ENCODE data around the gene DDIAS. TPM values are rescaled to one million over a fixed set of nuclear protein-coding genes. Genes with fewer than 3 reads are reported as not detected.
"Not testable (repeated sequence)": the region's sequence is repeated elsewhere in the genome, so short reads cannot be mapped to it uniquely, and the experiment has no call there.

The DDIAS gene, protein sequence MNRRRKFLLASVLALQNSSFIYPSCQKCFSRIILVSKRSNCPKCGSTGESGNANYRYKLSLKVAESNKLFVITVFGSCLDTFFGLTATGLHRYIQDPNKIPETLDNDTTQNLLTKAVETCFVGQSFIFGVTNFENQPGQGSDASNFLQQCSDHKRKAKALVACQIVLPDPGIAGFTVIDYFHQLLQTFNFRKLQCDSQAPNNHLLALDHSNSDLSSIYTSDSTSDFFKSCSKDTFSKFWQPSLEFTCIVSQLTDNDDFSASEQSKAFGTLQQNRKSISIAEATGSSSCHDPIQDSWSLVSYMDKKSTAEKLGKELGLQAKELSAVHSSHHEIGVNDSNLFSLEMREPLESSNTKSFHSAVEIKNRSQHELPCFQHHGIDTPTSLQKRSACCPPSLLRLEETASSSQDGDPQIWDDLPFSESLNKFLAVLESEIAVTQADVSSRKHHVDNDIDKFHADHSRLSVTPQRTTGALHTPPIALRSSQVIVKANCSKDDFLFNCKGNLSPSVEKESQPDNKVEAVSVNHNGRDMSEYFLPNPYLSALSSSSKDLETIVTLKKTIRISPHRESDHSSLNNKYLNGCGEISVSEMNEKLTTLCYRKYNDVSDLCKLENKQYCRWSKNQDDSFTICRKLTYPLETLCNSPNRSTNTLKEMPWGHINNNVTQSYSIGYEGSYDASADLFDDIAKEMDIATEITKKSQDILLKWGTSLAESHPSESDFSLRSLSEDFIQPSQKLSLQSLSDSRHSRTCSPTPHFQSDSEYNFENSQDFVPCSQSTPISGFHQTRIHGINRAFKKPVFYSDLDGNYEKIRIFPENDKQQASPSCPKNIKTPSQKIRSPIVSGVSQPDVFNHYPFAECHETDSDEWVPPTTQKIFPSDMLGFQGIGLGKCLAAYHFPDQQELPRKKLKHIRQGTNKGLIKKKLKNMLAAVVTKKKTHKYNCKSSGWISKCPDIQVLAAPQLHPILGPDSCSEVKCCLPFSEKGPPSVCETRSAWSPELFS
- total RNA-seq (10 to 100 TPM in 3 of 7 donors, 1 to 10 TPM in 4; 3.9 to 11.1 (median 8.2) TPM), polyA plus RNA-seq (1 to 10 TPM; 1.5 to 4.1 (median 1.7) TPM)
- long read RNA-seq, donor 1, partial matches to known transcripts, result 0 of 2 reads
- long read RNA-seq, donor 1, other reads (novel, unspliced or antisense), result 0 of 2 reads
- long read RNA-seq, donor 2, partial matches to known transcripts, result 0 of 1 reads
- long read RNA-seq, donor 2, other reads (novel, unspliced or antisense), result 0 of 1 reads

DNA sequence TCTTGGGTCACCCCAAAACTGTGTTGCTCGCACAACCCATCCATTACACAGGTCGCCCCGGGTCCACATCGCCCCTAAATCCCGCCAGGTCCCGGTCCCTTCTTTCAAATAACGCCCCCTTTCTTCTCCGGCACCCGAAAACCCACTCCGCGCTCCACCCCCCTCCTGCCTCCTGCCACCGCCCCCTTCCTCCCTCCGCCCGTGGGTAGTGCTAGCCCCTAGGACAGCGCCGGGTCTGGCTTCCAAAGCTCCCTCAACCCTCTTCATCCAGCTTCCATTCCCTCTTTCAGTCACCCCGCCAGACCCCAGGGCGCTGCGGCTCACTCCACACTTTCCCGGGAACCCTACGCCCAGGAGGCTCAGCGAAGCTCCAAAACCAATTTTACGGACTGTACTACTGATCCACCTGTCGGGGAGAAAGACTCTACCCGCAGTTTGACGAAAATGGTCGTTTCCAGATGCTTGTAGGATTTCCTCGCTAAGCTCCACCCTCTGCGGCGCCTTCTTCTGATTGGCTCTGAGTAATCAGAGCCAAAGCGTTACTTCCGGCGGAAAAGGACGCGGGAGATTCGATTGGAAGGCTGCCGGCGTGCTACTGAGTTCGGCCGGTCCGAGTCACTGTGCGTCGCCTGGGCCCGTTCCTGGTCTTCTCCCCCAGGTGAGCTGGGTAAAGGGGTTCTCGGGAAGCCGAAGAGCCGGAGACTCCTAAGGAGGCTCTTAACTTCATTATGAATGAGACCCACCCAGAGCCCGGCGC lies at the start of gene DDIAS:
DDIAS (plus strand) TSS at position 572 of the 757 bp plus-strand sequence. CDS start 13,003 bp downstream, outside the sequence.
- intact Hi-C loops (cut with DNase I; ENCODE audit: low total_unique reads), result loop anchor here (5.0 to 10.0 kb wide), 4 partner anchors 34 to 343 kb away; partner anchors contain the start of genes ANKRD42 and RAB30
- TF ChIP-seq POLR2AphosphoS5 (IDR thresholded peaks at IDR 0.05) (peak; percentile 81 to 92 (median 88)), POLR2A (IDR thresholded peaks at IDR 0.05) (peak in 2 of 3 donors; percentile 41 to 52)
- TF ChIP-seq, protein P1, sequence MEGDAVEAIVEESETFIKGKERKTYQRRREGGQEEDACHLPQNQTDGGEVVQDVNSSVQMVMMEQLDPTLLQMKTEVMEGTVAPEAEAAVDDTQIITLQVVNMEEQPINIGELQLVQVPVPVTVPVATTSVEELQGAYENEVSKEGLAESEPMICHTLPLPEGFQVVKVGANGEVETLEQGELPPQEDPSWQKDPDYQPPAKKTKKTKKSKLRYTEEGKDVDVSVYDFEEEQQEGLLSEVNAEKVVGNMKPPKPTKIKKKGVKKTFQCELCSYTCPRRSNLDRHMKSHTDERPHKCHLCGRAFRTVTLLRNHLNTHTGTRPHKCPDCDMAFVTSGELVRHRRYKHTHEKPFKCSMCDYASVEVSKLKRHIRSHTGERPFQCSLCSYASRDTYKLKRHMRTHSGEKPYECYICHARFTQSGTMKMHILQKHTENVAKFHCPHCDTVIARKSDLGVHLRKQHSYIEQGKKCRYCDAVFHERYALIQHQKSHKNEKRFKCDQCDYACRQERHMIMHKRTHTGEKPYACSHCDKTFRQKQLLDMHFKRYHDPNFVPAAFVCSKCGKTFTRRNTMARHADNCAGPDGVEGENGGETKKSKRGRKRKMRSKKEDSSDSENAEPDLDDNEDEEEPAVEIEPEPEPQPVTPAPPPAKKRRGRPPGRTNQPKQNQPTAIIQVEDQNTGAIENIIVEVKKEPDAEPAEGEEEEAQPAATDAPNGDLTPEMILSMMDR (IDR thresholded peaks at IDR 0.05 in 8 of 11, conservative IDR thresholded peaks at IDR 0.05 in 3 of 11), result peak in 5 of 11 experiments; percentile 12 to 32 (median 31)
- no peaks in the 10 kb centered on the region for H3K36me3 ChIP-seq
- H3K27ac ChIP-seq, result peak within 1 kb of the TSS; percentile 74 to 98 (median 95)
- H3K27me3 ChIP-seq (replicated peaks in 1 of 7), result peaks cover 0 to 25% (median 4%) of the 10 kb centered on the region in 7 donors
- peak; percentile 96 for DNase-seq
- H3K9me3 ChIP-seq, result no peaks in the 10 kb centered on the region
- peak within 1 kb of the TSS; percentile 51 to 86 (median 60) for H3K4me3 ChIP-seq
- H3K4me1 ChIP-seq, result peaks cover 15 to 64% (median 50%) of the 10 kb centered on the region in 6 donors
- WGBS, 5 donors, result 0 to 1% (median 1%) methylated on average over 39 to 49 of the region's 49 CpGs

GRCh38 chr11:82854242-82854641 lies 47.3 kb upstream of the DDIAS start:
- no peak for DNase-seq
- TF ChIP-seq POLR2A (IDR thresholded peaks at IDR 0.05) (no peak), POLR2AphosphoS5 (IDR thresholded peaks at IDR 0.05) (no peak)
- TF ChIP-seq, protein P1 (IDR thresholded peaks at IDR 0.05 in 8 of 11, conservative IDR thresholded peaks at IDR 0.05 in 3 of 11), result no peak
- Histone ChIP-seq H3K4me3 (no peak overlapping the region), H3K36me3 (peaks cover 0 to 37% (median 10%) of the 10 kb centered on the region in 6 donors), H3K27me3 (replicated peaks in 1 of 7) (no peaks in the 10 kb centered on the region), H3K27ac (no peak overlapping the region), H3K9me3 (no peaks in the 10 kb centered on the region), H3K4me1 (no peaks in the 10 kb centered on the region)
- intact Hi-C loops (cut with DNase I; ENCODE audit: low total_unique reads), result no loop called here

GRCh38 chr11:82854916-82855315 lies 46.6 kb upstream of the DDIAS start:
- H3K9me3 ChIP-seq; H3K4me3 ChIP-seq; intact Hi-C loops (cut with DNase I; ENCODE audit: low total_unique reads); DNase-seq; H3K4me1 ChIP-seq; H3K27ac ChIP-seq; H3K27me3 ChIP-seq (replicated peaks in 1 of 7): not testable (repeated sequence)
- peaks cover 0 to 30% (median 7%) of the 10 kb centered on the region in 6 donors for H3K36me3 ChIP-seq
- WGBS, 5 donors, result 85 to 100% (median 100%) methylated on average over 1 of the region's 1 CpG

DNA sequence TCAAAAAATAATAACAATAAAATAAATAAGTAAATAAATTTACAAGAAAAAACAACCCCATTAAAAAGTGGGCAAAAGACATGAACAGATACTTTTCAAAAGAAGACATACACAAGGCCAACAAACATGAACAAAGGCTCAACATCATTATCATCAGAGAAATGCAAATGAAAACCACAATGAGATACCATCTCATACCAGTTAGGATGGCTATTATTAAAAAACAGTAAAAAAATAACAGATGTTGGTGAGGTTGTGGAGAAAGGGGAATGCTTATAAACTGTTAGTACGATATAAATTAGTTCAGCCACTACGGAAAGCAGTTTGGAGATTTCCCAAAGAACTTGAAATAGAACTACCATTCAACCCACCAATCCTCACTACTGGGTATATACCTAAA lies 45.9 kb upstream of the DDIAS start:
- WGBS, 5 donors, result 94 to 99% (median 97%) methylated on average over 2 of the region's 2 CpGs
- no peak for DNase-seq
- Histone ChIP-seq H3K4me3 (no peak overlapping the region), H3K9me3 (no peaks in the 10 kb centered on the region), H3K4me1 (no peaks in the 10 kb centered on the region), H3K27ac (no peak overlapping the region), H3K27me3 (replicated peaks in 1 of 7) (no peaks in the 10 kb centered on the region), H3K36me3 (peaks cover 0 to 23% (median 4%) of the 10 kb centered on the region in 6 donors)
- TF ChIP-seq POLR2A (IDR thresholded peaks at IDR 0.05), result no peak
- TF ChIP-seq, protein P1 (IDR thresholded peaks at IDR 0.05 in 8 of 11, conservative IDR thresholded peaks at IDR 0.05 in 3 of 11), result no peak
- no peak for TF ChIP-seq POLR2AphosphoS5 (IDR thresholded peaks at IDR 0.05)
- intact Hi-C loops (cut with DNase I; ENCODE audit: low total_unique reads), result no loop called here
